ENCODE results near the gene PDHX.

GRCh38 chr11:35016916-35017315, 100.5 kb downstream of the PDHX start:
- TF ChIP-seq CTCF (conservative IDR thresholded peaks at IDR 0.05; ENCODE audit: low read depth, low read length) (no peak), MAZ (IDR thresholded peaks at IDR 0.05; ENCODE audit: borderline replicate concordance, low read depth, low read length) (no peak), USF2 (IDR thresholded peaks at IDR 0.05; ENCODE audit: low read depth, low read length) (no peak), NFE2L2 (IDR thresholded peaks at IDR 0.05; ENCODE audit: low read depth, low read length) (no peak), RAD21 (IDR thresholded peaks at IDR 0.05; ENCODE audit: low read length) (no peak), POLR2A (IDR thresholded peaks at IDR 0.05; ENCODE audit: low read depth, low read length) (no peak), CHD1 (IDR thresholded peaks at IDR 0.05; ENCODE audit: low read depth, low read length) (no peak), MXI1 (IDR thresholded peaks at IDR 0.05; ENCODE audit: borderline replicate concordance, low read depth, low read length) (no peak), RCOR1 (IDR thresholded peaks at IDR 0.05; ENCODE audit: insufficient replicate concordance, low read length) (no peak), CEBPB (IDR thresholded peaks at IDR 0.05; ENCODE audit: low read depth, low read length) (no peak), FOS (IDR thresholded peaks at IDR 0.05; ENCODE audit: low read depth, low read length) (no peak)
